IMR-90 (cell line): Measurements from ENCODE around the gene ATP2B2. TPM values are rescaled to one million over a fixed set of nuclear protein-coding genes. Genes with fewer than 3 reads are reported as not detected.

Experiments used
- ATAC-seq: fragments of 200-7000 bp; cut with Tn5 transposase; 2 replicates; pipeline ENCODE4 v1.9.1; 2020; ENCODE audit warnings: low read depth, mild to moderate bottlenecking, moderate library complexity
- BruUV-seq: library from RNA; stranded (reverse); fragments of 400-500 nt; replicated peaks from 2 replicates; lab custom pipeline; 2021; lab: Mats Ljungman, UMichigan
- CTCF ChIA-PET: fragments of 300-600 bp; formaldehyde crosslinking; extraction: SDS; loops from one replicate; lab custom pipeline; 2021; ENCODE audit warnings: antibody characterized with exemption; lab: Yijun Ruan, JAX
- POLR2A ChIA-PET: fragments of 300-600 bp; sonication (Branson Sonifier 250); formaldehyde crosslinking; loops from one replicate; lab custom pipeline; 2022; ENCODE audit warnings: antibody characterized with exemption; ENCODE audit not compliant: unreplicated experiment; lab: Charles Lee
- DNase-seq: peaks from one replicate; pipeline ENCODE4 v3.0.0; 2013
- H2AFZ ChIP-seq: replicated peaks from 2 replicates; pipeline ENCODE3; 2013; ENCODE audit warnings: low read length, mild to moderate bottlenecking; ENCODE audit not compliant: poor library complexity
- H2AK5ac ChIP-seq: 2 replicates; pipeline ENCODE4 v1.6.1; 2013; ENCODE audit warnings: low read depth, low read length, inconsistent platforms
- H2AK9ac ChIP-seq: replicated peaks from 2 replicates; pipeline ENCODE3; 2013; ENCODE audit warnings: mild to moderate bottlenecking, low read depth, low read length, moderate library complexity; ENCODE audit not compliant: poor library complexity
- H2BK120ac ChIP-seq: 2 replicates; pipeline ENCODE4 v1.6.1; 2013; ENCODE audit warnings: low read depth, low read length, inconsistent platforms
- H2BK15ac ChIP-seq: 3 replicates; pipeline ENCODE4 v1.6.1; 2013; ENCODE audit warnings: low read depth, low read length, inconsistent platforms
- H2BK20ac ChIP-seq: 2 replicates; pipeline ENCODE4 v1.6.1; 2013; ENCODE audit warnings: low read depth, mild to moderate bottlenecking, inconsistent platforms, low read length, moderate library complexity
- H2BK5ac ChIP-seq: 2 replicates; pipeline ENCODE4 v1.6.1; 2013; ENCODE audit warnings: mild to moderate bottlenecking, low read depth, low read length, inconsistent platforms; ENCODE audit not compliant: poor library complexity, severe bottlenecking
- H3K14ac ChIP-seq: replicated peaks from 2 replicates; pipeline ENCODE4 v1.6.1; 2013; ENCODE audit warnings: low read depth, low read length, inconsistent platforms
- H3K18ac ChIP-seq: 2 replicates; pipeline ENCODE4 v1.6.1; 2013; ENCODE audit warnings: low read depth, low read length, control low read depth
- H3K23ac ChIP-seq: 2 replicates; pipeline ENCODE4 v1.6.1; 2013; ENCODE audit warnings: low read depth, low read length, inconsistent platforms
- H3K27ac ChIP-seq: 2 replicates; pipeline ENCODE4 v1.5.1; 2013; ENCODE audit warnings: mild to moderate bottlenecking, control low read depth, low read length; ENCODE audit not compliant: insufficient read depth
- H3K27me3 ChIP-seq: 2 replicates; pipeline ENCODE4 v1.6.1; 2013; ENCODE audit warnings: low read length; ENCODE audit not compliant: control insufficient read depth, insufficient read depth
- H3K36me3 ChIP-seq: 2 replicates; pipeline ENCODE4 v1.6.1; 2013; ENCODE audit warnings: low read length, mixed read lengths; ENCODE audit not compliant: control insufficient read depth, insufficient read depth
- H3K4ac ChIP-seq: 2 replicates; pipeline ENCODE4 v1.6.1; 2013; ENCODE audit warnings: low read depth, low read length, inconsistent platforms
- H3K4me1 ChIP-seq: 2 replicates; pipeline ENCODE4 v1.6.1; 2013; ENCODE audit warnings: low read length, mixed read lengths; ENCODE audit not compliant: control insufficient read depth, insufficient read depth
- H3K4me2 ChIP-seq: 2 replicates; pipeline ENCODE4 v1.6.1; 2013; ENCODE audit warnings: low read depth, mild to moderate bottlenecking, control low read depth, low read length, moderate library complexity
- H3K4me3 ChIP-seq: 2 replicates; pipeline ENCODE4 v1.5.1; 2013; ENCODE audit warnings: low read depth, mild to moderate bottlenecking, control low read depth, low read length, moderate library complexity; ENCODE audit not compliant: insufficient read depth
- H3K56ac ChIP-seq: 2 replicates; pipeline ENCODE4 v1.6.1; 2013; ENCODE audit warnings: low read length, inconsistent platforms; ENCODE audit not compliant: insufficient read depth; ENCODE audit errors: extremely low read depth
- H3K79me1 ChIP-seq, 2 experiments: 2 replicates each; pipeline ENCODE4 v1.6.1; 2013; ENCODE audit warnings: low read length in 2 of 2, inconsistent platforms in 1 of 2, low read depth in 1 of 2
- H3K9ac ChIP-seq: 2 replicates; pipeline ENCODE4 v1.6.1; 2013; ENCODE audit warnings: low read depth, low read length, control low read depth
- H3K9me1 ChIP-seq: 2 replicates; pipeline ENCODE4 v1.6.1; 2013; ENCODE audit warnings: low read length, inconsistent platforms; ENCODE audit not compliant: insufficient read depth
- H3K9me3 ChIP-seq: 2 replicates; pipeline ENCODE4 v1.6.1; 2013; ENCODE audit warnings: low read length; ENCODE audit not compliant: control insufficient read depth, insufficient read depth
- H4K20me1 ChIP-seq: 2 replicates; pipeline ENCODE4 v1.6.1; 2013; ENCODE audit warnings: low read length, inconsistent platforms; ENCODE audit not compliant: insufficient read depth
- H4K5ac ChIP-seq: 2 replicates; pipeline ENCODE4 v1.6.1; 2013; ENCODE audit warnings: mild to moderate bottlenecking, low read depth, low read length, control low read depth
- H4K8ac ChIP-seq, 2 experiments: 2 replicates each; pipeline ENCODE4 v1.6.1; 2013; ENCODE audit warnings: low read depth in 2 of 2, low read length in 2 of 2, control low read depth in 1 of 2, inconsistent platforms in 1 of 2
- H4K91ac ChIP-seq: 2 replicates; pipeline ENCODE4 v1.6.1; 2013; ENCODE audit warnings: low read depth, low read length, inconsistent platforms; ENCODE audit not compliant: insufficient read depth
- BHLHE40 ChIP-seq: fragments of 150-350 bp; IDR thresholded peaks from 2 replicates; pipeline ENCODE4 v1.6.1; 2016; ENCODE audit warnings: mild to moderate bottlenecking, low read depth, low read length
- POLR2A ChIP-seq: IDR thresholded peaks from 2 replicates; pipeline ENCODE4 v1.6.1; 2012; ENCODE audit warnings: mild to moderate bottlenecking, low read depth, low read length
- WGBS, 2 experiments: methylation state at CpG; one replicate each; pipeline versions ENCODE4 v1.1.5 to v1.1.7; 2013; ENCODE audit warnings: missing lambda C conversion rate in 2 of 2; ENCODE audit not compliant: insufficient read length in 1 of 2; ENCODE audit errors: extremely low coverage in 2 of 2; 5-methylcytosine and 5-hydroxymethylcytosine counted together
- dilution Hi-C: fragments of 300-500 bp; cut with HindIII; formaldehyde crosslinking; loops from one replicate; pipeline ENCODE4 v1.14.3; 2018; ENCODE audit warnings: low sequenced_read_pairs; ENCODE audit not compliant: unreplicated experiment
- in situ Hi-C: fragments of 300-500 bp; cut with MboI; formaldehyde crosslinking; loops from 3 replicates; pipeline ENCODE4 v1.14.3; 2019; ENCODE audit warnings: low sequenced_read_pairs, inconsistent platforms, mixed read lengths
- intact Hi-C: fragments of 100-400 bp; cut with micrococcal nuclease; formaldehyde crosslinking; loops from 2 replicates; pipeline ENCODE4 v1.10.0; 2022
- polyA plus RNA-seq, 3 experiments: library from polyadenylated mRNA; depleted of rRNA; stranded (reverse); fragments of >200 nt; gene quantifications; 2 replicates each; pipeline ENCODE4 v1.2.3, GENCODE V29; 2012; ENCODE audit warnings: low replicate concordance in 1 of 3
- total RNA-seq: library from RNA; depleted of rRNA; stranded (reverse); fragments of >200 nt; gene quantifications from 2 replicates; pipeline ENCODE4 v1.2.3, GENCODE V29; 2012
- TF ChIP-seq, protein P1 (sequence below): conservative IDR thresholded peaks from 2 replicates; pipeline ENCODE4 v1.5.1; 2012; ENCODE audit warnings: mild to moderate bottlenecking, low read depth, low read length, improper control_type of control experiment
- TF ChIP-seq, protein P2 (sequence below): fragments of 150-350 bp; IDR thresholded peaks from 2 replicates; pipeline ENCODE4 v1.6.1; 2017; ENCODE audit warnings: mild to moderate bottlenecking, antibody characterized with exemption, low read length, low read depth

The ATP2B2 gene
- total and polyA plus RNA-seq, 2 of the 4 experiments (the other 2 are of a cell fraction), result under 0.01 to 0.02 TPM

GRCh38 chr3:10450494-10451440, 54.6 kb downstream of the ATP2B2 start:
- Histone ChIP-seq H4K91ac (no peak overlapping the region), H2BK20ac (no peak overlapping the region), H3K4me2 (no peak overlapping the region), H2BK15ac (no peak overlapping the region), H2BK120ac (no peak overlapping the region), H2AK9ac (no peak overlapping the region), H3K27ac (no peak overlapping the region), H2BK5ac (no peak overlapping the region), H3K9me1 (peaks cover 2% of the 10 kb centered on the region; the same call in 1 of the 2 replicates), H4K8ac (no peak overlapping the region), H3K14ac (no peak overlapping the region), H3K4me3 (no peak overlapping the region), H3K4ac (no peak overlapping the region), H3K56ac (no peak overlapping the region), H4K5ac (no peak overlapping the region), H3K36me3 (no peaks in the 10 kb centered on the region), H2AFZ (no peak overlapping the region), H3K9ac (no peak overlapping the region), H3K4me1 (no peaks in the 10 kb centered on the region), H3K18ac (no peak overlapping the region), H2AK5ac (no peak overlapping the region), H3K23ac (no peak overlapping the region), H3K79me1 (no peaks in the 10 kb centered on the region), H3K9me3 (no peaks in the 10 kb centered on the region), H4K20me1 (no peaks in the 10 kb centered on the region), H3K27me3 (peaks cover 33% of the 10 kb centered on the region)
- CTCF ChIA-PET, result no interaction called here
- intact Hi-C loops, result no loop called here
- ATAC-seq (no peak), DNase-seq (no peak)
- dilution Hi-C loops, result no loop called here
- BruUV-seq, result no TSS peak
- POLR2A ChIA-PET, result no interaction called here
- no peak for TF ChIP-seq BHLHE40
- TF ChIP-seq, protein P1, sequence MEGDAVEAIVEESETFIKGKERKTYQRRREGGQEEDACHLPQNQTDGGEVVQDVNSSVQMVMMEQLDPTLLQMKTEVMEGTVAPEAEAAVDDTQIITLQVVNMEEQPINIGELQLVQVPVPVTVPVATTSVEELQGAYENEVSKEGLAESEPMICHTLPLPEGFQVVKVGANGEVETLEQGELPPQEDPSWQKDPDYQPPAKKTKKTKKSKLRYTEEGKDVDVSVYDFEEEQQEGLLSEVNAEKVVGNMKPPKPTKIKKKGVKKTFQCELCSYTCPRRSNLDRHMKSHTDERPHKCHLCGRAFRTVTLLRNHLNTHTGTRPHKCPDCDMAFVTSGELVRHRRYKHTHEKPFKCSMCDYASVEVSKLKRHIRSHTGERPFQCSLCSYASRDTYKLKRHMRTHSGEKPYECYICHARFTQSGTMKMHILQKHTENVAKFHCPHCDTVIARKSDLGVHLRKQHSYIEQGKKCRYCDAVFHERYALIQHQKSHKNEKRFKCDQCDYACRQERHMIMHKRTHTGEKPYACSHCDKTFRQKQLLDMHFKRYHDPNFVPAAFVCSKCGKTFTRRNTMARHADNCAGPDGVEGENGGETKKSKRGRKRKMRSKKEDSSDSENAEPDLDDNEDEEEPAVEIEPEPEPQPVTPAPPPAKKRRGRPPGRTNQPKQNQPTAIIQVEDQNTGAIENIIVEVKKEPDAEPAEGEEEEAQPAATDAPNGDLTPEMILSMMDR, result no peak
- TF ChIP-seq POLR2A, result no peak
- TF ChIP-seq, protein P2, sequence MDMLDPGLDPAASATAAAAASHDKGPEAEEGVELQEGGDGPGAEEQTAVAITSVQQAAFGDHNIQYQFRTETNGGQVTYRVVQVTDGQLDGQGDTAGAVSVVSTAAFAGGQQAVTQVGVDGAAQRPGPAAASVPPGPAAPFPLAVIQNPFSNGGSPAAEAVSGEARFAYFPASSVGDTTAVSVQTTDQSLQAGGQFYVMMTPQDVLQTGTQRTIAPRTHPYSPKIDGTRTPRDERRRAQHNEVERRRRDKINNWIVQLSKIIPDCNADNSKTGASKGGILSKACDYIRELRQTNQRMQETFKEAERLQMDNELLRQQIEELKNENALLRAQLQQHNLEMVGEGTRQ, result no peak
- 80% methylated on average over 1 of the region's 22 CpGs; no CpG with 5 or more reads in 1 of the 2 experiments for WGBS, 2 experiments
- in situ Hi-C loops, result no loop called here
